Skeletal muscle satellite cell (primary cell): ENCODE results near the gene CHMP3.

ENCODE experiments used
- H3K27me3 ChIP-seq: 2 replicates; pipeline ENCODE4 v1.7.0; 2013; ENCODE audit warnings: low read length; ENCODE audit not compliant: control insufficient read depth, insufficient read depth
- H3K36me3 ChIP-seq: 2 replicates; pipeline ENCODE4 v1.7.0; 2013; ENCODE audit warnings: mild to moderate bottlenecking, control low read depth, low read length; ENCODE audit not compliant: insufficient read depth
- H3K4me1 ChIP-seq: 2 replicates; pipeline ENCODE4 v1.7.0; 2013; ENCODE audit warnings: low read length; ENCODE audit not compliant: control insufficient read depth, insufficient read depth
- H3K4me2 ChIP-seq: 2 replicates; pipeline ENCODE4 v1.7.0; 2013; ENCODE audit warnings: mild to moderate bottlenecking, low read length
- H3K4me3 ChIP-seq: 2 replicates; pipeline ENCODE4 v1.7.0; 2013; ENCODE audit warnings: low read length
- H3K9ac ChIP-seq: 2 replicates; pipeline ENCODE4 v1.7.0; 2013; ENCODE audit warnings: mild to moderate bottlenecking, low read depth, low read length, moderate library complexity
- H3K9me3 ChIP-seq: replicated peaks from 2 replicates; pipeline ENCODE4 v1.7.0; 2013; ENCODE audit warnings: mild to moderate bottlenecking, control low read depth, low read length

The CHMP3 gene

GRCh38 chr2:86482034-86482433 lies 81.2 kb downstream of the CHMP3 start:
- no peak overlapping the region for H3K9ac ChIP-seq
- no peaks in the 10 kb centered on the region for H3K9me3 ChIP-seq
- no peak overlapping the region for H3K4me3 ChIP-seq
- no peaks in the 10 kb centered on the region for H3K4me1 ChIP-seq
- H3K36me3 ChIP-seq = peaks cover 93% of the 10 kb centered on the region
- no peaks in the 10 kb centered on the region for H3K27me3 ChIP-seq
- H3K4me2 ChIP-seq = no peak overlapping the region

- H3K9ac ChIP-seq = no peak overlapping the region
- H3K4me3 ChIP-seq = no peak overlapping the region
- no peaks in the 10 kb centered on the region for H3K9me3 ChIP-seq
- H3K4me2 ChIP-seq = no peak overlapping the region
- H3K4me1 ChIP-seq = peaks cover 3% of the 10 kb centered on the region
- peaks cover 83% of the 10 kb centered on the region for H3K36me3 ChIP-seq
- no peaks in the 10 kb centered on the region for H3K27me3 ChIP-seq
Measured at GRCh38 chr2:86480105-86480504, 83.1 kb downstream of the CHMP3 start.

- no peaks in the 10 kb centered on the region for H3K27me3 ChIP-seq
- no peak overlapping the region for H3K4me3 ChIP-seq
- peaks cover 3% of the 10 kb centered on the region for H3K4me1 ChIP-seq
- H3K9me3 ChIP-seq = no peaks in the 10 kb centered on the region
- H3K9ac ChIP-seq = no peak overlapping the region
- no peak overlapping the region for H3K4me2 ChIP-seq
- H3K36me3 ChIP-seq = peaks cover 80% of the 10 kb centered on the region
Measured at GRCh38 chr2:86477349-86477748, 85.9 kb downstream of the CHMP3 start.

GRCh38 chr2:86476918-86477317 lies 86.3 kb downstream of the CHMP3 start:
- H3K9ac ChIP-seq = no peak overlapping the region
- H3K27me3 ChIP-seq = no peaks in the 10 kb centered on the region
- H3K4me3 ChIP-seq = no peak overlapping the region
- H3K4me1 ChIP-seq = peaks cover 3% of the 10 kb centered on the region
- peaks cover 80% of the 10 kb centered on the region for H3K36me3 ChIP-seq
- no peak overlapping the region for H3K4me2 ChIP-seq
- no peaks in the 10 kb centered on the region for H3K9me3 ChIP-seq

- Histone ChIP-seq H3K4me2 (no peak overlapping the region), H3K9ac (no peak overlapping the region), H3K36me3 (peaks cover 76% of the 10 kb centered on the region), H3K4me3 (no peak overlapping the region), H3K27me3 (no peaks in the 10 kb centered on the region), H3K4me1 (peaks cover 3% of the 10 kb centered on the region), H3K9me3 (no peaks in the 10 kb centered on the region)
Measured at GRCh38 chr2:86476092-86476491, 87.2 kb downstream of the CHMP3 start.

GRCh38 chr2:86471637-86472036 lies 91.6 kb downstream of the CHMP3 start:
- peaks cover 3% of the 10 kb centered on the region for H3K4me1 ChIP-seq
- H3K27me3 ChIP-seq = no peaks in the 10 kb centered on the region
- no peaks in the 10 kb centered on the region for H3K9me3 ChIP-seq

GRCh38 chr2:86470890-86471289 lies 92.4 kb downstream of the CHMP3 start:
- Histone ChIP-seq H3K4me1 (peaks cover 3% of the 10 kb centered on the region), H3K4me3 (no peak overlapping the region), H3K4me2 (no peak overlapping the region), H3K9me3 (no peaks in the 10 kb centered on the region), H3K36me3 (peaks cover 86% of the 10 kb centered on the region), H3K27me3 (no peaks in the 10 kb centered on the region), H3K9ac (no peak overlapping the region)

More at GRCh38 chr2:86471637-86472036, 91.6 kb downstream of the CHMP3 start:
- Histone ChIP-seq H3K9ac (no peak overlapping the region), H3K4me3 (no peak overlapping the region), H3K4me2 (no peak overlapping the region), H3K36me3 (peaks cover 80% of the 10 kb centered on the region)

GRCh38 chr2:86468162-86469033 lies 94.8 kb downstream of the CHMP3 start:
- Histone ChIP-seq H3K4me3 (no peak overlapping the region), H3K27me3 (no peaks in the 10 kb centered on the region), H3K4me2 (no peak overlapping the region), H3K9ac (no peak overlapping the region), H3K9me3 (no peaks in the 10 kb centered on the region), H3K36me3 (peaks cover 86% of the 10 kb centered on the region), H3K4me1 (no peaks in the 10 kb centered on the region)

GRCh38 chr2:86466306-86466705 lies 96.9 kb downstream of the CHMP3 start:
- Histone ChIP-seq H3K27me3 (no peaks in the 10 kb centered on the region), H3K4me3 (no peak overlapping the region), H3K9me3 (no peaks in the 10 kb centered on the region), H3K36me3 (peaks cover 87% of the 10 kb centered on the region), H3K9ac (no peak overlapping the region), H3K4me2 (no peak overlapping the region), H3K4me1 (no peaks in the 10 kb centered on the region)

- no peaks in the 10 kb centered on the region for H3K27me3 ChIP-seq
- H3K4me3 ChIP-seq = no peak overlapping the region
- H3K9me3 ChIP-seq = no peaks in the 10 kb centered on the region
- H3K36me3 ChIP-seq = peaks cover 88% of the 10 kb centered on the region
- H3K4me2 ChIP-seq = no peak overlapping the region
- no peaks in the 10 kb centered on the region for H3K4me1 ChIP-seq
- no peak overlapping the region for H3K9ac ChIP-seq
Measured at GRCh38 chr2:86464652-86465051, 98.6 kb downstream of the CHMP3 start.

- no peak overlapping the region for H3K9ac ChIP-seq
- peaks cover 88% of the 10 kb centered on the region for H3K36me3 ChIP-seq
- no peaks in the 10 kb centered on the region for H3K27me3 ChIP-seq
Measured at GRCh38 chr2:86461042-86461743, 102.0 kb downstream of the CHMP3 start.

More at GRCh38 chr2:86461042-86461743, 102.0 kb downstream of the CHMP3 start:
- Histone ChIP-seq H3K4me3 (no peak overlapping the region), H3K4me2 (no peak overlapping the region), H3K9me3 (no peaks in the 10 kb centered on the region), H3K4me1 (no peaks in the 10 kb centered on the region)
